Thyroid gland (tissue), 4 donors: ENCODE data around the gene COL9A3. TPM values are rescaled to one million over a fixed set of nuclear protein-coding genes. Genes with fewer than 3 reads are reported as not detected.

ENCODE experiments used
- DNase-seq, 2 donors: peaks; one replicate each; pipeline ENCODE4 v3.0.0-alpha.2; 2019
- H3K27ac ChIP-seq, 3 donors: fragments of 200-600 bp; sonication (generic); 1 replicate in 2 of 3; 2 replicates in 1 of 3; pipeline ENCODE4 v1.5.1; 2016 to 2019; ENCODE audit warnings: mild to moderate bottlenecking in 1 of 3, moderate library complexity in 1 of 3
- H3K27me3 ChIP-seq: fragments of 200-600 bp; sonication (generic); one replicate; pipeline ENCODE4 v1.5.1; 2019
- H3K36me3 ChIP-seq, 2 donors: fragments of 200-600 bp; sonication (generic); one replicate each; pipeline ENCODE4 v1.5.1; 2016 to 2019
- H3K4me1 ChIP-seq, 2 donors: fragments of 200-600 bp; sonication (generic); one replicate each; pipeline ENCODE4 v1.5.1; 2017 to 2019
- H3K4me3 ChIP-seq, 3 donors: fragments of 200-600 bp; sonication (generic); replicated peaks in 1 of 3; 1 replicate in 2 of 3; 2 replicates in 1 of 3; pipeline ENCODE4 v1.5.1; 2016; ENCODE audit warnings: mild to moderate bottlenecking in 1 of 3
- H3K9me3 ChIP-seq: fragments of 200-600 bp; sonication (generic); one replicate; pipeline ENCODE4 v1.5.1; 2017
- POLR2A ChIP-seq, 2 donors: fragments of 450-650 bp; IDR thresholded peaks; one replicate each; pipeline ENCODE4 v1.6.1; 2017; ENCODE audit warnings: antibody characterized with exemption in 2 of 2, mild to moderate bottlenecking in 2 of 2, moderate library complexity in 1 of 2
- WGBS, 2 donors: methylation state at CpG; one replicate each; pipeline ENCODE4 v1.1.5; 2017; 5-methylcytosine and 5-hydroxymethylcytosine counted together
- intact Hi-C: fragments of 100-400 bp; cut with DNase I; formaldehyde crosslinking; loops from one replicate; pipeline ENCODE4 v1.15.1; 2023
- total RNA-seq, 4 donors: library from RNA; depleted of rRNA; stranded (reverse); fragments of >200 nt; gene quantifications; one replicate each; pipeline ENCODE4 v1.2.3, GENCODE V29; 2016
- TF ChIP-seq, protein P1 (sequence below), 6 experiments: fragments of 200-600 bp in 3 of 6; fragments of 450-650 bp in 3 of 6; sonication (generic) in 3 of 6; IDR thresholded peaks; one replicate each; pipeline ENCODE4 v1.5.1; 2016 to 2019; ENCODE audit warnings: antibody characterized with exemption in 6 of 6, mild to moderate bottlenecking in 2 of 6, inconsistent platforms in 1 of 6, moderate library complexity in 1 of 6

Gene COL9A3
- total RNA-seq, 4 donors from 2014 or later = 5.3 to 113 (median 62.8) TPM

GRCh38 chr20:62804627-62805154 is 12.2 kb upstream of the COL9A3 start, which contains the start of gene OGFR:
Gene OGFR, plus strand, starts transcription at chr20:62804835. Its CDS starts 25 bp downstream, at chr20:62804860.
- H3K9me3 ChIP-seq = no peaks in the 10 kb centered on the region
- DNase-seq = peak; percentile 65 to 67
- H3K36me3 ChIP-seq = peaks cover 24 to 30% of the 10 kb centered on the region in 2 donors
- TF ChIP-seq, protein P1, sequence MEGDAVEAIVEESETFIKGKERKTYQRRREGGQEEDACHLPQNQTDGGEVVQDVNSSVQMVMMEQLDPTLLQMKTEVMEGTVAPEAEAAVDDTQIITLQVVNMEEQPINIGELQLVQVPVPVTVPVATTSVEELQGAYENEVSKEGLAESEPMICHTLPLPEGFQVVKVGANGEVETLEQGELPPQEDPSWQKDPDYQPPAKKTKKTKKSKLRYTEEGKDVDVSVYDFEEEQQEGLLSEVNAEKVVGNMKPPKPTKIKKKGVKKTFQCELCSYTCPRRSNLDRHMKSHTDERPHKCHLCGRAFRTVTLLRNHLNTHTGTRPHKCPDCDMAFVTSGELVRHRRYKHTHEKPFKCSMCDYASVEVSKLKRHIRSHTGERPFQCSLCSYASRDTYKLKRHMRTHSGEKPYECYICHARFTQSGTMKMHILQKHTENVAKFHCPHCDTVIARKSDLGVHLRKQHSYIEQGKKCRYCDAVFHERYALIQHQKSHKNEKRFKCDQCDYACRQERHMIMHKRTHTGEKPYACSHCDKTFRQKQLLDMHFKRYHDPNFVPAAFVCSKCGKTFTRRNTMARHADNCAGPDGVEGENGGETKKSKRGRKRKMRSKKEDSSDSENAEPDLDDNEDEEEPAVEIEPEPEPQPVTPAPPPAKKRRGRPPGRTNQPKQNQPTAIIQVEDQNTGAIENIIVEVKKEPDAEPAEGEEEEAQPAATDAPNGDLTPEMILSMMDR (IDR thresholded peaks at IDR 0.05) = no peak
- TF ChIP-seq POLR2A (IDR thresholded peaks at IDR 0.05) = peak; percentile 23 to 69
- H3K27me3 ChIP-seq = no peaks in the 10 kb centered on the region
- 0 to 3% methylated on average over 13 to 21 of the region's 77 CpGs for WGBS, 2 donors
- peaks cover 8 to 23% of the 10 kb centered on the region in 2 donors for H3K4me1 ChIP-seq
- peak within 1 kb of the TSS; percentile 31 to 98 (median 96) for H3K4me3 ChIP-seq
- intact Hi-C loops = loop anchor here (5.0 kb wide), 1 partner anchor 137 kb away; no protein-coding TSS in a partner anchor
- peak within 1 kb of the TSS; percentile 81 to 91 (median 81) for H3K27ac ChIP-seq

- intact Hi-C loops = loop anchor here (5.0 kb wide), 1 partner anchor 138 kb away; no protein-coding TSS in a partner anchor
- no peaks in the 10 kb centered on the region for H3K27me3 ChIP-seq
- H3K27ac ChIP-seq = peak overlapping the region; percentile 81 to 91 (median 81)
- no peaks in the 10 kb centered on the region for H3K9me3 ChIP-seq
- H3K36me3 ChIP-seq = peaks cover 26 to 30% of the 10 kb centered on the region in 2 donors
- peak overlapping the region; percentile 31 to 98 (median 96) for H3K4me3 ChIP-seq
- DNase-seq = peak in 1 of 2 donors; percentile 66
- TF ChIP-seq, protein P1 (IDR thresholded peaks at IDR 0.05) = no peak
- peak in 1 of 2 donors; percentile 30 for TF ChIP-seq POLR2A (IDR thresholded peaks at IDR 0.05)
- 0% methylated on average over 3 of the region's 58 CpGs; no CpG with 5 or more reads in 1 of the 2 donors for WGBS, 2 donors
- peaks cover 8 to 23% of the 10 kb centered on the region in 2 donors for H3K4me1 ChIP-seq
Measured at GRCh38 chr20:62805155-62805710, 11.6 kb upstream of the COL9A3 start.

GRCh38 chr20:62805711-62806382 is 11.0 kb upstream of the COL9A3 start:
- intact Hi-C loops = loop anchor here (2.0 to 5.0 kb wide), 2 partner anchors 55 to 139 kb away; partner anchors contain the start of gene TCFL5
- H3K36me3 ChIP-seq = peaks cover 31% of the 10 kb centered on the region in 2 donors
- TF ChIP-seq, protein P1 (IDR thresholded peaks at IDR 0.05) = no peak

GRCh38 chr20:62806383-62807050 is 10.3 kb upstream of the COL9A3 start:
- peak overlapping the region in 1 of 3 donors; percentile 40 for H3K27ac ChIP-seq
- 66 to 72% methylated on average over 9 to 11 of the region's 11 CpGs for WGBS, 2 donors
- H3K27me3 ChIP-seq = no peaks in the 10 kb centered on the region
- TF ChIP-seq, protein P1 (IDR thresholded peaks at IDR 0.05) = no peak
- no peak for TF ChIP-seq POLR2A (IDR thresholded peaks at IDR 0.05)
- DNase-seq = no peak
- H3K36me3 ChIP-seq = peaks cover 30 to 36% of the 10 kb centered on the region in 2 donors
- peaks cover 8 to 23% of the 10 kb centered on the region in 2 donors for H3K4me1 ChIP-seq
- no peaks in the 10 kb centered on the region for H3K9me3 ChIP-seq
- intact Hi-C loops = loop anchor here (2.0 to 5.0 kb wide), 2 partner anchors 54 to 139 kb away; partner anchors contain the start of gene TCFL5
- H3K4me3 ChIP-seq = peak overlapping the region in 1 of 3 donors; percentile 96

More at GRCh38 chr20:62805711-62806382, 11.0 kb upstream of the COL9A3 start:
- Histone ChIP-seq H3K27me3 (no peaks in the 10 kb centered on the region), H3K9me3 (no peaks in the 10 kb centered on the region), H3K4me1 (peaks cover 8 to 23% of the 10 kb centered on the region in 2 donors), H3K4me3 (peak overlapping the region; percentile 31 to 98 (median 96)), H3K27ac (peak overlapping the region; percentile 19 to 91 (median 40))
- 58 to 70% methylated on average over 16 of the region's 25 CpGs for WGBS, 2 donors
- peak in 1 of 2 donors; percentile 73 for DNase-seq
